NCI-H1694 treated with DMSO at 0.1 percent for 48 hours (cell line): ENCODE measurements around the gene KAT6B.
A peak's percentile ranks its signal among the peaks of the same experiment; 100 is the strongest.

ENCODE experiments used
- DNase-seq: peaks from one replicate; lab custom pipeline; 2025; lab: John Stamatoyannopoulos, UW

The KAT6B gene

GRCh38 chr10:74955796-74956195 is 129.4 kb downstream of the KAT6B start:
- no peak for DNase-seq

- DNase-seq, result no peak
These were observed 130.2 kb downstream of the KAT6B start for GRCh38 chr10:74956555-74957111.

DNA sequence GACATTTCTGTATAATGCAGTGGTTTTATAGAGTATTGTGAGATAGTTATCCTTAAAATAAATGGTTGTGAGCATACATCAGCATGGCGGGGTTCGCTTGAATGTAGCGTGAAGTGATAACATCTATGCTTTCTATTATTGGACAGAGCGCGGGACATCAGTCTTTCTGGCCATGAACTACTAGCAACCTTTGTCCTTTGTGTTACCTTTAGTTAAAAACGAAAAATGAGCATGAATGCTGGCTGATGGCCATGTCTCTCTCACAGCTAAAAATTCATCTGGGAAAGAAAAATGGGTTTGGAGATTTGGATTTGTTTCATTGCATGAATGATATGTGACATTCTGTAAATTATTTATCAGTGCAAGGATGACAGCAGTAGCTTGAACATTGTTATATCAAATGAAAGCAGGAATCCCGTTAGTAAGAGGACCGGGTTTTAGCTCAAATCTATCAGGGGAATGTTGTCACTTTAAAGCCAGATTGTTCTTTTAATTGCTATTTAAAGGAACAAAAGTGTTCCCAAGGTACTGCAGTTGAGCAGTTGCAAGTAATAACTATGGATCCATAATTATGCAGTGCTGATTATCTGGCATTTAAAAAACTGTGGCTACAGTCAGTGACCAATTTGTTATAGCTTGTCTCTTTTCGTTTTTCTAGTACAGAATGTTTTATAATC is 131.0 kb downstream of the KAT6B start:
- no peak for DNase-seq

DNA sequence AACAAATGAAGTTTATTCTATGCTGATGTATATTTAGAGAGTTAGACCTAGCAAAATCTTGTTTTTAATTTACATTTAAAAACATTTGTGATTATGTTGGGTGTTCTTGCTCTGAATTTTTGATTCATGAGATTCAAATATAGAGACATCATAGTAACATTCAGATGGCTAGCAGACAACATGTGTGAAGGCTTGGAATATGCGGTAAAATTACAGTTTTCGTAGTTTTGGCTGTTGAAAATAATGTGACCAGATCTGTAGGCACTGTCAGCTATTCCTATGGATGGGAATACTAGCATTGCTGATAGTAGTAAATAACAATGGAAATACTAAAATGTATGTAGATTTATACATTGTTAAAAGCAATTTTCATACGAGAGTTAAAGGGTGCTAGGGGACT is 131.9 kb downstream of the KAT6B start:
- DNase-seq, result no peak

DNA sequence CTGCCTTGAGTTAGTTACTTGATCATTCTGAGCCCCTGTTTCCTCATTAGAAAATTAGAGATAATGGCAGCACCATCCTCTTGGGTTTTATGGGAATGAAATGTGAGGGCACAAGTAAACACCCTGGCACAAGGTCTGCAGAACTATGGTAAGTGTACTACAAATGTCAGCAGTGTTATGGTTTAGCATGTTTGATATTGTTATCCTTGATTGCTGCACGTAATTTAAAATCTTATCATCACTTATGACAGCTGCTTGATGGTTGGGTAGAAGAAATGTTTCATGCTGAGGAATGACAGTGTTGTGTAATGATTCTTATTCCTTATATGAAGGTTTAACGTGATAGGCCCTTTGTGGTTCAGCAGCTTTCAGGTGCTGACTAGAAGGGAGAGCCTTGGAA is 134.3 kb downstream of the KAT6B start:
- no peak for DNase-seq

DNA sequence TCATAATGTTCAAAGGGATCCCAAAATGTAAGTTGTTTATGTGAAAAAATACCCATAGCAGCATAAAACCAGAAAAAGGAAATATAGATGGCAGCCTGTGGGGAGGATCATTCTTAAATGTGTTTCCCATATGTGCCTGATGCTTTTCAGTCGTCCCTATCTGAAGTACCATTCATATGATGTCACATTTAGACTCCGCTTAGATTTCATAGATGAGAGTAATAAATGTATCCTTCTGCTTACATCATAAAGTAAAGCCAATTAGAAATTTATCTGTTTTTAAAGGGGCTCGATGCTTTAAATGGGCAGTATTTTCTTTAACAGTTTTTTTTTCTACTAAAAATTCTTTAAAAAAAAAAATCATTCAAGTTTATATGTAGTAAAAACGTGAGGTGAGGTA is 136.1 kb downstream of the KAT6B start:
- DNase-seq, result no peak

DNA sequence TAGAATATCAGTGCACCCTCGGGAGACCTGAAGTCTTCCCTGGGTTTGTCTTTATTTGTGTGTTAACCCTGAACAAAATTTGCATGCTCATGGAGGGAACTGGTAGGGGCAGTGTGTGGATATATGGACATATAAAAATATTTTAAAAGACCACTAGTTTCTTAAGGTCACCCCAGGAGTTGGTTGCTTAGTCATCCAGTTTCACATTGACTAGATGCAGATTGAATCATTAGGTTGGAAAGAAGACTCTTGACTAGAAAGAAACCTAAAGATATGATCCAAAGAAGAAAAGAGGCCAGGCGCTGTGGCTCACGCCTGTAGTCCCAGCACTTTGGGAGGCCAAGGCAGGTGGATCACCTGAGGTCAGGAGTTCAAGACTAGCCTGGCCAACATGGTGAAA is 137.1 kb downstream of the KAT6B start:
- DNase-seq, result no peak

- DNase-seq, result peak; percentile 33
These were observed 141.7 kb downstream of the KAT6B start for GRCh38 chr10:74967911-74968666.

GRCh38 chr10:74968667-74969061 is 142.3 kb downstream of the KAT6B start:
- DNase-seq, result no peak

DNA sequence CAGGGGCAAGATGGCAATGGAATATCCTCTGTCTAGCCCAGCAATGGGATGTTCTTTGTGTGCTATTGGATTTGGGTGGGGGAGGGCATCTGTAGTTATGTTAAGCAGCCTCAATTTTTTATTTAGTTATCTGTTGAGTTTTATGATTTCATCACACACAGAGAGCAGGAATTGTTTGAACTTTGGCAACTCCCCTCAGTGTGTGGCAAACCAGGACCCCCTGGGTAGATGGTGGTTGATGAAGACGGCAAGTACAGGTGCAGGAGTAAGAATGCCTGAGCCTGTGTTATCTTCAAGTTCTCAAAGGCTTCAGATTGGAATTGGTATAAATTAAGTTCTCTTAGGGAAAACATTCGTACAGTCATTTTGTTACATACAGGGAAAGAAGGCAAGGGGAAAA is 142.7 kb downstream of the KAT6B start:
- DNase-seq, result no peak

- DNase-seq, result no peak
These were observed 143.1 kb downstream of the KAT6B start for GRCh38 chr10:74969530-74969929.

- no peak for DNase-seq
These were observed 147.5 kb downstream of the KAT6B start for GRCh38 chr10:74973741-74974392.

DNA sequence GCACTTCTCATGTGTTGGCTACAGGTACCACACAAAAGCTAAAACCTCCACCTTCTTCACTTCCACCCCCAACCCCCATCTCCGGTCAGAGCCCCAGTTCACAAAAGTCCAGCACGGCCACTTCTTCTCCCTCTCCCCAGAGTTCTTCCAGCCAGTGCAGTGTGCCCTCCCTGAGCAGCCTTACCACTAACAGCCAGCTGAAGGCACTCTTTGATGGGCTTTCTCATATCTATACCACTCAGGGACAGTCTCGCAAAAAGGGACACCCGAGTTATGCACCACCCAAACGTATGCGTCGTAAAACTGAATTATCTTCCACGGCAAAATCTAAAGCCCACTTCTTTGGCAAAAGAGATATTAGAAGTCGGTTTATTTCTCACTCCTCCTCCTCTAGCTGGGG is 149.4 kb downstream of the KAT6B start:
- no peak for DNase-seq

DNA sequence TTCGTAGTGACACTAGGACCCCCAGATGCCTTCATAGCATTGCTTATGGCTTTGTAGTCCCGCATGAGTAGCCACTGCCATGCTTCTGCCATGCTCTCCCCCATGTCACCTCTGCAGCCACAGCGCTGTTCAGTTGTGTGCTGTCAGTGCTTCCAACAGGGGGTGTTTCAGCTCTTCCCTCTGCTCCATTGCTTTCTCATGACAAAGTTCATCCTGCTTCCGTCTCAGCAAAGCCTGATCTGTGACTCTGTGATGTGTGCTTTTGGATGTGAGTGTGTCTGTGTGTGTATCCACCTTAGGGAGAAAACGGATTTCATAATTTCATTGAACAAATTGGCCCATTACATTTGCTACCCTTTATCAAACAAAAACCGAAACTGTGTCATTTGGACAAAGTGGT is 150.2 kb downstream of the KAT6B start:
- no peak for DNase-seq

- DNase-seq, result no peak
These were observed 150.7 kb downstream of the KAT6B start for GRCh38 chr10:74977072-74977471.

DNA sequence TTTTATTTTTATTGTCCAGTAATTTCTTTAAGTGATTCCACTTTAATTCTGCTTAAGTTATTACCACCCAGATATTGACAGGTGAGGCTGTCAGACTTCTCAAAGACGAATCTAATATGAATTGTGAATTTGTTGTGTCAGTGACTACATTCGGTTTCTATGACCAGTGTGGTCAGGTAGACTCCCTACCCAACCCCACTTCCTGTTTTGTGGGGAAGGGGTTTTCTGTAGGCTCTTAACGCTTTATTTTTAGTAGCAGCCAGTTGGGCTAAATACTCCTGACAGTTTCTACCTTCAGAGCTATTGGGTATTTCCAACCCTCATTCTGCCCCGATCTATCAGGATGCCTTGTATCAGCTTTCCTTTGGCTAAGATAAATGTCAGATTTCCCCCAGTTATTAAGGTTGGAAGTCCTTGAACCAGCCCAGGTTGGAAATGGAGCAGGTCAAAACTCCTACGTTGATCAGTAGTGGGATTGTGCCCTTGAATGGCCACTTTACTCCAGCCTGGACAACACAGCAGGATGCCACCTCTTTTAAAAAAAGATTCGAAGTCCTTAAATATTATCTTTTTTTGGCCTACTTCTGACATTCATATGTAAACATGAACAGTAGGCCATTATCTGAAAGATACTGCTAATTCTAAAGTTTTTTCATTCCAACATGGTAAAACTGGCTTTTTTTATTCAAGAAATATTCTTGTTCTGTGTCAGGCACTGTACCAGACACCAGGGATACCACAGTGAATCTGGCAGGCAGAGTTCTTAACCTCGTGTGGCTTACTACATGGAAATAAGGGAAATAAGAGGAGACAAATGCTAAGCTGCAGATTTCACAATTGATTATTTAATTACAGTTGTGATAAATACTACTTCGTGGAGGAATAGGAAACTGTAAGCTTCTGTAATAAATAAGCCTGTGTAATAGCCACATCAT is 151.8 kb downstream of the KAT6B start:
- DNase-seq, result no peak

DNA sequence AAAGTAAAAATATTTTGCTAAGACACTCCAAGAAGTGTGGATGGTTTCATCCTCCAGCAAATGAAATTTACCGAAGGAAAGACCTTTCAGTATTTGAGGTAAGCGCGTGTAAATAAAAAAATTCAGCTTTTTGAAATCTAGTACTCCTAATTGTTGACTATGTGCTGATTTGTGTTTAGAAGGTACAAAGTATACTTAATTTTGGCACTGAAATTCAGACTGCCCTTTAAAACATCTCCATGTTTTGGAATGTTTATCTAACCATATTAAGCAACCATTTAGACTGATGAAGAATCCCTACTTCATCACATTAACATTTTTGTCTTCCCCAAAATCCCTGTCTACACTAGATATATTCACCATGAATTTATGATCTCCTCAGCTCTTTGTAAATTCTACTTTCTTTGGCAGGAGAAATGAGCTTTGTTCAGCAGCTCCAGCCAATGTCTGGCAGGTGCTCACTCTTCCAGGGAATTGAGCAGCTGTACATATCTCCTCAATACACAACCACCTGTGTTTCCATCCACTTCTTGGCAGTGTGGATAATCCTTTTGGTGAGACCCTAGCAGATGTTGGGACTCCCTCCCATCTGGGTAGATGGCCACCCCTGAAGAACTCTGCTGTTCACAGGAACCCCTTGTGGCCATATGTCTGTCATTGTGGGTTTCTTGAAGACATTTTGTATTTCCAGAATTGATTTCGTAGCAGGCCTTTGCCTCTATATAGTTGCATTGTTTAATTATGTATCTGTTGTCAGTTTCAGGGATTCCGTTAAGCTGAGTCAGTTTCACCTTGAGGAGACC is 155.6 kb downstream of the KAT6B start:
- DNase-seq, result peak; percentile 23

GRCh38 chr10:74982634-74982982 is 156.2 kb downstream of the KAT6B start:
- DNase-seq, result no peak

- no peak for DNase-seq
These were observed 157.0 kb downstream of the KAT6B start for GRCh38 chr10:74983383-74983782.

- no peak for DNase-seq
These were observed 161.1 kb downstream of the KAT6B start for GRCh38 chr10:74987339-74988053.
